Spleen (tissue), 11 donors: Measurements from ENCODE around the gene PARP1. TPM values are rescaled to one million over a fixed set of nuclear protein-coding genes. Genes with fewer than 3 reads are reported as not detected.

Source experiments
- DNase-seq: peaks from one replicate; pipeline ENCODE4 v3.0.0-alpha.2; 2020
- H3K27ac ChIP-seq, 8 donors: fragments of 200-600 bp; sonication (generic) in 7 of 8; 1 replicate in 4 of 8; 2 replicates in 4 of 8; pipeline versions ENCODE4 v1.5.0 to v1.8.0; 2016 to 2021; ENCODE audit warnings: inconsistent platforms in 4 of 8, mild to moderate bottlenecking in 4 of 8, moderate library complexity in 1 of 8
- H3K27me3 ChIP-seq, 7 donors: fragments of 200-600 bp; sonication (generic) in 6 of 7; replicated peaks in 1 of 7; 1 replicate in 4 of 7; 2 replicates in 3 of 7; pipeline versions ENCODE4 v1.5.0 to v1.8.0; 2016 to 2021; ENCODE audit warnings: inconsistent platforms in 3 of 7, mild to moderate bottlenecking in 1 of 7
- H3K36me3 ChIP-seq, 6 donors: fragments of 200-600 bp; sonication (generic) in 5 of 6; 1 replicate in 4 of 6; 2 replicates in 2 of 6; pipeline versions ENCODE4 v1.5.0 to v1.8.0; 2016 to 2021; ENCODE audit warnings: inconsistent platforms in 2 of 6
- H3K4me1 ChIP-seq, 6 donors: fragments of 200-600 bp; sonication (generic) in 5 of 6; 1 replicate in 3 of 6; 2 replicates in 3 of 6; pipeline versions ENCODE4 v1.5.0 to v1.8.0; 2016 to 2021; ENCODE audit warnings: inconsistent platforms in 3 of 6
- H3K4me3 ChIP-seq, 8 donors: fragments of 200-600 bp; sonication (generic) in 7 of 8; 1 replicate in 4 of 8; 2 replicates in 4 of 8; pipeline versions ENCODE4 v1.5.0 to v1.8.0; 2016 to 2021; ENCODE audit warnings: inconsistent platforms in 4 of 8, mild to moderate bottlenecking in 4 of 8, moderate library complexity in 2 of 8
- H3K9me3 ChIP-seq, 8 donors: fragments of 200-600 bp; sonication (generic) in 7 of 8; 1 replicate in 4 of 8; 2 replicates in 4 of 8; pipeline versions ENCODE4 v1.5.0 to v1.8.0; 2016 to 2021; ENCODE audit warnings: inconsistent platforms in 4 of 8
- CTCF ChIP-seq, 11 experiments: fragments of 200-600 bp in 7 of 11; fragments of 450-650 bp in 4 of 11; sonication (generic) in 4 of 11; IDR thresholded peaks in 8 of 11; conservative IDR thresholded peaks in 3 of 11; 1 replicate in 7 of 11; 2 replicates in 4 of 11; pipeline versions ENCODE4 v1.4.0 to v1.8.0; 2016 to 2021; ENCODE audit warnings: antibody characterized with exemption in 11 of 11, inconsistent platforms in 4 of 11, mild to moderate bottlenecking in 1 of 11
- POLR2A ChIP-seq, 3 donors: fragments of 450-650 bp; IDR thresholded peaks; one replicate each; pipeline ENCODE4 v1.5.1; 2017; ENCODE audit warnings: antibody characterized with exemption in 3 of 3, mild to moderate bottlenecking in 1 of 3
- POLR2AphosphoS5 ChIP-seq, 3 donors: sonication (generic); formaldehyde crosslinking; IDR thresholded peaks; one replicate each; pipeline ENCODE4 v1.5.1; 2017; ENCODE audit warnings: antibody characterized with exemption in 3 of 3
- WGBS, 5 donors: extraction: QIAGEN DNeasy Blood & Tissue Kit in 3 of 5; methylation state at CpG; one replicate each; pipeline versions ENCODE4 v1.1.5 to v1.1.7; 2013 to 2018; 5-methylcytosine and 5-hydroxymethylcytosine counted together
- intact Hi-C: fragments of 100-400 bp; cut with DNase I; formaldehyde crosslinking; loops from one replicate; pipeline ENCODE4 v1.15.0; 2023; ENCODE audit warnings: low total_unique reads
- polyA plus RNA-seq, 3 donors: library from polyadenylated mRNA; stranded (reverse); fragments of 200-250 nt; gene quantifications; one replicate each; pipeline ENCODE4 v1.2.1, GENCODE V29; 2013
- total RNA-seq, 7 donors: library from RNA; depleted of rRNA in 3 of 7; stranded (reverse); fragments of >200 nt in 3 of 7; fragmentation: NEBNext Ultra II Directional in 4 of 7; extraction: Animal tissue kit (Norgen Biotek cat#: 25700) in 4 of 7; gene quantifications; one replicate each; pipeline versions ENCODE4 v1.1.0 to v1.2.1, GENCODE V29; 2016 to 2021
- donor health status: healthy with polysubstance abuse.
- donor health status: DM: no; HTN: no; CAD: no; lungs with moderate emphysema.
- donor health status: DM: no; HTN: no; CAD: no.
- donor health status: Bipolar disorder and iron deficiency.
- donor health status: healthy.
- donor health status: DM: no; HTN: no; CAD: no.
- donor health status: DM: yes; HTN: yes; CAD: no.

The PARP1 gene
- total and polyA plus RNA-seq, 10 donors, result 39.2 to 213 (median 125) TPM

GRCh38 chr1:226311376-226311775 is 96.5 kb downstream of the PARP1 start:
- no peak for DNase-seq
- no peaks in the 10 kb centered on the region for H3K9me3 ChIP-seq
- H3K36me3 ChIP-seq, result no peaks in the 10 kb centered on the region
- TF ChIP-seq CTCF (IDR thresholded peaks at IDR 0.05 in 8 of 11, conservative IDR thresholded peaks at IDR 0.05 in 3 of 11), result no peak
- no peak for TF ChIP-seq POLR2A (IDR thresholded peaks at IDR 0.05)
- no peak for TF ChIP-seq POLR2AphosphoS5 (IDR thresholded peaks at IDR 0.05)
- intact Hi-C loops, result no loop called here
- no peak overlapping the region for H3K4me3 ChIP-seq
- peaks cover 0 to 12% (median 0%) of the 10 kb centered on the region in 7 donors for H3K27me3 ChIP-seq
- 96 to 99% (median 98%) methylated on average over 7 of the region's 7 CpGs for WGBS, 5 donors
- peaks cover 0 to 35% (median 20%) of the 10 kb centered on the region in 6 donors for H3K4me1 ChIP-seq
- no peak overlapping the region for H3K27ac ChIP-seq

Other genes starting within 250 kb of the PARP1 start
- gene ACBD3, start 221.4 kb downstream of the PARP1 start, total RNA-seq, result 10 to 100 TPM; 26.0 to 43.0 (median 31.2) TPM
- 10 to 100 TPM in 2 of 3 donors, 1 to 10 TPM in 1; 6.1 to 14.7 (median 10.1) TPM for gene ACBD3, start 221.4 kb downstream of the PARP1 start, polyA plus RNA-seq
- 1 to 10 TPM in 5 of 7 donors, not detected in 2; 1.1 to 2.3 (median 1.2) TPM for gene MIXL1, start 184.4 kb downstream of the PARP1 start, total RNA-seq
- gene MIXL1, start 184.4 kb downstream of the PARP1 start, polyA plus RNA-seq, result under 1 TPM; 0.07 to 0.44 (median 0.10) TPM
- 1 to 10 TPM; 2.2 to 6.3 (median 3.6) TPM for gene LIN9, start 98.9 kb downstream of the PARP1 start, total RNA-seq
- 1 to 10 TPM; 1.8 to 2.8 (median 2.4) TPM for gene LIN9, start 98.9 kb downstream of the PARP1 start, polyA plus RNA-seq
- gene STUM, start 140.7 kb upstream of the PARP1 start, total RNA-seq, result 1 to 10 TPM in 1 of 7 donors, under 1 TPM in 6; 0.22 to 2.8 (median 0.51) TPM
- gene STUM, start 140.7 kb upstream of the PARP1 start, polyA plus RNA-seq, result under 1 TPM; 0.11 to 0.53 (median 0.45) TPM